Inflammatory macrophage treated with lipopolysaccharide for 1 hour (primary cell): ENCODE measurements around the gene INO80B.
"Not testable (repeated sequence)": the region's sequence is repeated elsewhere in the genome, so short reads cannot be mapped to it uniquely, and the experiment has no call there.

Experiments used
- DNase-seq, 2 donors: peaks; one replicate each; pipeline ENCODE4 v3.0.0-alpha.2; 2020 to 2022

Gene INO80B

DNA sequence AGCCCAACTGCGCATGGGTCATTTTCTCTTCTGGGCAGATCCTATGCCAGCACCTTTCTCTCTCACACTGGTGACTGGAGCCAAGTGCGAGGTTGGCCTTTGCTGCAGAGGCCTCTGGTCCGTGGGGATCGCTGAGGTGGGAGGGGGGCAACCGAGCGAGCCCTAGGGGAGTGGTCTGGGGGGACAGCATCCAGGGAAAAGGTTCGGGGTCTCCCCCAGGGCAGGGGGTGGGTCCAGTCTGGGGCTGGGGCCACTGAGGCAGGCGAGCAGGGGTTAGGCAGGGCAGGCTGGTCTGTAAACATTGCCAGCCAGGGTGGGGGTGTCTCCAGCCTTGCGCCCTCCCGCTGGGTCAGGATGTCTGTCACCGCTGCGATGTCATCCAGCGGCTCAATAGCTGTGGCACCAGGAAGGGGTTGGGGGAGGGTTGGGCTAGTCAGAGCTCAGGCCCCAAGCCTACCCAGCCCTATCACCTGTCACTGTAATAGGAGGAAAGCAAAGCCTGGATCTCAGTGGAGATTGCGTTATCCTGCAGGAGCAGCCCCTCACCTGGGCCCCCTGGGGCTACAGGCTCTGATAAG, 28.6 kb upstream of the INO80B start:
- no peak for DNase-seq

DNA sequence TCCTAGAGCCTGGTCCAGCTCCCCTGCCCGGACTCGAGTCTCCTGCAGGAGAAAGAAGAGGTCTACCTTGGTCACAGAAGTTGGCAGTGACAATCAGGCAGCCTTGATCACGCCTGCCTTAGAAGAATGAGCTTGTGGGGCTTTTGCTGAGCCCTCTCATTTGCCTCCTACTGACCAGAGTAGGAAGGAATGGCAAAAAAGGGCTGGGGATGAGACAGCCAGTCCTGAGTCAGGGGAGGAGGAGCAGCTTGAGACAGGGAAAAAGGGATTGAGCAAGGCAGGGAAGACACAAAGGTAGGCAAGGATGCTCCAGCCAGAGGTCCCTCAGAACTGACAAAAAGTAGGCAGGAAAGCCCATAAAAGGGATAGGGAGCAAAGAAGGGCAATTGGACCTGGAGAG, 27.3 kb upstream of the INO80B start:
- no peak for DNase-seq

DNA sequence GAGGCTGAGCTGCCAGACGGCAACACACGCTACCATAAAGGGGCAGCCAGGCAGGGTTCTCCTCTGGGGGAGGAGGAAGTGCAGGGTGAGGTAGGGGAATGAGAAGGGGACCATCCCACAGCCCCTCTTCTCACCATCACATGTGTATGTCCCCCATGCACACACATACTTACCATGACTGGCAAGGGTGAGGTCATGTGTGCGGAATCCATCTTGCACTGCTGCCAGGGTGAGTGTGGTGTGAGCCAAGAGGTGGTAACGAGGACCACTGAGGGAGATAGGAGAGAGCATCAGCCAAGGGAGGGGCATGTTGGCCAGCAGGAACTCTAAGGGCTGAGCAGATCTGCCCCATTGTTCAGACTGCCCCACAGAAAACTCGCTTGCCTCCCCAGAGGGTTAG, 26.2 kb upstream of the INO80B start:
- DNase-seq: no peak

DNA sequence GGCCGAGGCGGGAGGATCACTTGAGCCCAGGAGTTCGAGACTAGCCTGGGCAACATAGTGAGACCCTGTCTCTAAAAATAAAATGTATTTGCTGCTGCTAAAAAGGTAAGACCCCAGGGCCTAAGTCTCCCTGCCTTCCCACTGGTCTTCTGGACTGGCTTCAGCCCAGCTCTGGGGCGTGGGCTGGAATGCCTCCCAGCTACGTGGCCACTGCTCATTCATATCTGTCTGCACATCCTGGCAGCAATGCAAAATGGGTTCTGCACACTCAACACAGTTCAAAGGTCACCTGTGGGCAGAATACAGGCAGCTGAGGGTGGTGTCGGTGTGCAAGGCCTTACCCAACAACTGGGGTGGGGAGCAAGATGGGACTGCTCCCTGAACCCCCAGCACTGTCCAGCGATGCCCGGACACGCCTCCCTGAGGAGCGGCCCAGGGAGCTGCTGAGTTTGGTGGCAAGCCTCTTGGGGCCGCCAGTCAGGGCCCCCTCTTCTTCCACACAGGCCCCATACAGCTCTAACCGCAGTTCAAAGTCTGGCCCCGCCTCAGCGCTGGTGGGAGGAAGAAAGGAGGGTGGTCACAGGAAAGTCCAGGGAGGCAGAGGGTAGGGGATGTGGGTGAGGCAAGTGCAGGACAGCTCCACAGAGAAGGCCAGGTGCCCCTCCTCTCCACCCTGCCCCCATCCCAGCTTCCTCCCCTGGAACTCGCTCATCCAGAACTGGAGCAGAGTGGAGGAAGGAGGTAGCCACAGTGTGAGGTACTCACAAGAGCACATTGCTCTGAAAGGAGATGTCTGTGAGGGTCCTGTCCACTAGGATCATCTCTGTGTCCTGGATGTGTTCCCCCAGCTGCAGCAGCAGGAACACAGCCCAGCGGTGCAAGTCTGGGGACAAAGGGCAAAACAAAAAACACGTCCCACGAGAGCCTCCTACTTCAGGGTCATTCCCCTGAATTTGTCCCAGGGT, 25.1 kb upstream of the INO80B start:
- DNase-seq: no peak

DNA sequence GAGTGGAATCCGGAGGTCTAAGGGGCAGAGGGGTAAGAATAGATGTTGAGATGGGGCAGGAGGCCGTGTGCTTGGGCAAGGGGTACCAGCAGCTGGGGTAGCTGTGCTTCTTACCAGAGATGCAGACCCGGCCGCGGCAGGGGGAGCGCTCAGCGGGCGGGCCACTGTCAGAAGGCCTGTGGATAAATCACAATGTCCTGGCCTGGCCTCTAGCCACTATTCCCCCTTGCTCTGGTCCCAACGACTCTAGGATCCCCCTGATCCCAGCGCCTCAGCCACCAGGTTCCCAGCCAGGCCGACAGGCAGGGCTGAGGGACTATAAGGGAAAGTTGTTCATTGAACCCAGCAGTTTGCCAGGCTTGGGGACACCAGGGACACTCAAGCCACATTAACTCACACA, 24.4 kb upstream of the INO80B start:
- DNase-seq: no peak

DNA sequence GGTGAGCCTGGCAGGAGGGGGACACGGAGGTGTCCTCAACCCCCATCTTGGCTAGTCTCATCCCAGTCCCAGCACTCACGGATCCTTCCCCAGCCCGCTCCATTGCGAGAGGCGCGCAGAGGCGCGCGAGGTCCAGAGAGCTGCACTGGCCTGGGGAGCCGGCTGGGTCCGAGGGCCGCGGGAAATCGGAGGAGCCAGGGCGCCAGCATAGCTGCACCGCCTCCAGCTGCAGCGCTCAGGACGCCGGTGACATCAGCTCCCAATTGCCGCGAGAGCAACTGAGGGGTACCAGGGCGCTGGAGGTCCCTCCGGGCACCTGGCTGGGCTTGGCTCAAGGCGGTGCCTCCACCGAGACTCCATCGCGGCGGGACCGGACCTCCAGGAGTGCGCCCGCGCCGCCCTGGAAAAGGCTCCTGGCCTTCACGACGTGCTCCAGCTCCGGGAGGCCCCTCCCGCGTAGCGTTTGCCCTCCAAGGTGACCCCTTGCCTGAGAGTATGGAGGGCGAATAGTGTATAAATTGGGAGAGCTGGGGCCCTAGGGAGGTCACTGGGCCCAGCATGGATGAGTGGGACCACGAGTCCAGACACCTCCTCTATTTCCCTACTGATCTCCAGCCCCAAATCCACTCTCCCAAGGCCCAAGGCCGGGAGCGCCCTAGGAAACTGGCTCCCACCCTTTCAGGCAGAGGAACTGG, 18.6 kb upstream of the INO80B start:
- no peak for DNase-seq

DNA sequence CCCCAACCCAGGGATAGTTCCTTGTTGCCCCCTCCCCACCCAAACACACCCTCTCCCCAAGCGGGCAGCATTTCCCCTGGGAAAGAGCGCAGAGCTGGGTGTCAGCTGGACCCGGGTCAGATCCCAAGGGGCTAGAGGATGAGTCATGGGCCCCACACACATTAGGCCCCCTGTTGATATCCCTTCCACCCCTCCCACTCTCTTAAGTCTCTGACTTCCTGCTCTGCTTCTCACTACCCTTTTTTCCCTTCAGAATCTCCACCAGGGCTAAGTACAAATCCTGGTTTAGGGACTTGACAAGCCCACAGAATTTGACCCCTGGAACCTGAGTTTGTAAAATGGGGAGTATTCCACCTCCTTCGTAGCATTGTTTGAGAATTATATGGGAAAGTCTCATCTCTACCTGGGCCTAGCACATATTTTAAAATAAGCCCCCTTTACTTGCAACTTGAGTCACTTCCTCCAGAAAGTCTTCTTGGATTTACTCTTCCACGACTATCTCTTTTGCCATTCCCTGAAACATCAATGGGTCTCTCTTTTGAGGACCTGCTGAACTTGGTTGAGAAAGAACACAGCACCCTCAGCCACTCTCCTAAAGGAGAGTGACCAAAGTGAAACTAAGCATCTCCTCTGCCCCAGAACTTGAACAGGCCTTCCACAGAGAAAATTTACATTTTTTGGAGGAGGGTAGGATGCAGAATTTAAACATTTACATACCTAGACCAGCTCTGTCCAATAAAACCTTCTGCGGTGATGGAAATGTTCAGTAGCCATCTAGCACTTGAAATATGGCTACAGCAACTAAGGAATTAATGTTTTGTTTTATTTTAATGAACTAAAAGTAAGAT, 17.8 kb upstream of the INO80B start:
- DNase-seq: no peak

DNA sequence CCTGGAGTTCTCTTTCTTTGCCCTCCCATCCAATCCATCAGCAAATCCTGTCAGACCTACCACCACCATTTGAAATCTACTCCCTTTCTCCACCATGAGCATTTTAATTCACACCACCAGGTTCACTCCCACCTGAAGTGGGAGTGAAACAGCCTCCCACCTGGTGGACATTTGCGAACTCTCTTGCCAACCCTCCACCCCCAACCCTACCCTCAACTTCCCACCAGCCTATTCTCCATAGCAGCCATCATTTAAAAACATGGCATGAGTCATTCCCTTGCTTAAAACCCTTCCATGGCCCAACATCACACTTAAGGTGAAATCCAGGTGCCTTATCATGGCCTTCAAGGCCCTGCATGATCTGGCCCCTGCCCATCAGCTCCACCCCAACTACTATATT, 16.6 kb upstream of the INO80B start:
- DNase-seq: no peak

DNA sequence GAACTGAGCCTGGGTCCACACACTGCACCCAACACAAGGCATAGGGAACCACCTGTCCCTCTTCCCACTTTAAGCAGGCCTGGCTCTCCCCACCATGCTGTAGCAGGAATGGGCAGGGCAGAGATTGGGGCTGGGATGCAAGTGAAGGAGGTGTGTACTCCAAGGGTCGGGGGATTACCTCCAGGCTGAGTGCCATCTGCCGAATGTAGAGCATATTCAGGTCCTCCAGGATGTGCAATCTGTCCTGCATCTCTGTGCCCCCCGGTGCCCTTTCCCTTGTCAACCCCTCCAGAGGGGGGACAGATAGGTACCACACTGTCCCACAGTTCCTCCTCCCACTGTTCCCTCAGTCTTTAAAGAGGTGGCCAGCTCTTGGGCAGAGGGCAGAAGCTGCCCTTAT, 15.5 kb upstream of the INO80B start:
- no peak for DNase-seq

DNA sequence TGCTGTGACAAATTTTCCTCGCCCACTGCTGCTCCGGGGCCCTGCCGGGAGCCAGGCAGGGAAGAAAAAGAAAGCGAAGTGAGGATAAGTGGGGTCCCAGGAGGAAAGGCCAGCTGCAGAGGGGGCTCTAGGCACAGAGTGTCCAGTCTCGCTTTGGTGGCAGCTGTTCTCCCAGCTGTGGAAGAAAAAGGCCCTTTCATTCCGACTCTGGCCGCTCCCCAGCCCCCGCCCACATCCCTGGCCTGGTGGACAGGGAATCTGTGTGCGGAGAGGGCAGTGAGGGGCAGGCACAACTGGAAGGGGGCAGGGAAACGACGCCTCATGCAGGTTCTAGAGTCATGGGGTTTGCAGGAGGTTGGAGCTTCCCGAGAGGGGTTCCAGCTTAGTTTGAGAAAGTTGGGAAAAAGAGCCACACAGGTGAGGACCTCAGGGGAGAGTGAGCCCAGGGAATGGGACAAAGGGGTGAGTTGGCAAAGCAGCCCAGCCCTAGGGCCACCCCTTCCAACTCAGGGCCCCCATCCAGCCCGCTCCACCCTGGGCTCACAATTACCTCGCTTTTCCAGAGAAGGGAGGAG, 15.0 kb upstream of the INO80B start:
- no peak for DNase-seq

DNA sequence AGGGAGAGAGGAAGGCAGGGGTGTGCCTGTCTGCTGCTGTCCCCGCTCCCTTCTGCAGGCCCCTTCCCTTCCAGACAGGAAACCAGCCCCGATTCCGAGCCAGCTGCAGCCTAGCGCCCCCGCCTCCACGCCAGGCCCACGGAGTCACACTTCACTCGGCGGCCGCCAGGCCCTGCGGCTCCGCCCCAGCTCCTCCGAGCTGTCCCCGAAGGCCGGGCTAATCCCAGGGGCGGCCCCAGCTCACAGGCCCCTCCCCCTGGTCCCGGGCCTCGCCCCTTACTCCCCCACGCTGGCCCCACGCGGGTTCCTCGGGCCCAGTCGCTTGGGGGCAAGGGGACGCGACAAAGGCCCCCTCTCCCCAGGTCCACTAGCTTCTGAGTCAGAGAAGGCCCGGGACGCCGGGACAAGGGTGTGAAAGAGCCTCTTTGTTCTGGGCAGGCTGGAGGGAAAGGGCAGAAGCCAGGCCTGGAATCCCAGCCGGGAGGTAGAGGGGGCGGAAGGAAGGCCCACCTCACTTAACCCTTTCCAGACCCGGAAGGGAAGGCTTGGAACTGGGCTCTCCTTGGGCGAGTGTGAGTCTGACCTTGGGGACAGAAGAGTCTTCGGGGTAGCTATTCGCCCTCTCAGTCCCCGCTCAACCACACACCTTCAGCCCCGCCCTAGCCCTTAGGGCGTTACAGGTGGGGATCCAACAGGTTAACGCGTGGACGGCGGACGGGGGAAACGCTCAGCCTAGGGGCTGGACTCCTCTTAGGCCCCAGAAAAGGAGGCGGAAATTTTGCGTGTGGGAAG, 14.3 kb upstream of the INO80B start:
- DNase-seq: peak; percentile 51 to 57

DNA sequence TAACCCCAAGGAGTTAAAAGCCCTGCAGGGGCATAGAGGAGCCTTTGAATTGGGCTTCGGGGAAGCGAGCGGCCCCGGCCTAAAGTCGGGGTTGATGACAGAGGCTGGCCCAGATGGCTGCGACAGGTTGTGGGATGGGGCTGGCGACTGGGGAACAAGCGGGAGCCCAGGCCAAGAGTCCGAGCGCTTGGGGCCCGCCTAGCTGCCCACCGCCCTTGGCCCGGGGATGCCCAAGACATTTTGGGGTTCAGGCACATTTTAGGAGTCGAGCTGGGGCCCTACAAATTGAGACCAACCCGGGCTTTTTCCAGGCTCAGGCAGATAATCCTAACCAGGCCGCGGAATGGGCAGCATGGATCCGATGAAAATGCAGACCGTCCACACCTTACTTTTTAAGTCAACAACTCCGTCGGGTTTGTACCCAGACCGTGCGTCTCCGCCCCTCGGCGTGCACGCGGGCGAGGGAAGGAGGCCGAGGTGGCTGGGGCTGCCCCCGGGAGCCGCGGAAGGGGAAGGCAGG, 13.7 kb upstream of the INO80B start:
- no peak for DNase-seq

DNA sequence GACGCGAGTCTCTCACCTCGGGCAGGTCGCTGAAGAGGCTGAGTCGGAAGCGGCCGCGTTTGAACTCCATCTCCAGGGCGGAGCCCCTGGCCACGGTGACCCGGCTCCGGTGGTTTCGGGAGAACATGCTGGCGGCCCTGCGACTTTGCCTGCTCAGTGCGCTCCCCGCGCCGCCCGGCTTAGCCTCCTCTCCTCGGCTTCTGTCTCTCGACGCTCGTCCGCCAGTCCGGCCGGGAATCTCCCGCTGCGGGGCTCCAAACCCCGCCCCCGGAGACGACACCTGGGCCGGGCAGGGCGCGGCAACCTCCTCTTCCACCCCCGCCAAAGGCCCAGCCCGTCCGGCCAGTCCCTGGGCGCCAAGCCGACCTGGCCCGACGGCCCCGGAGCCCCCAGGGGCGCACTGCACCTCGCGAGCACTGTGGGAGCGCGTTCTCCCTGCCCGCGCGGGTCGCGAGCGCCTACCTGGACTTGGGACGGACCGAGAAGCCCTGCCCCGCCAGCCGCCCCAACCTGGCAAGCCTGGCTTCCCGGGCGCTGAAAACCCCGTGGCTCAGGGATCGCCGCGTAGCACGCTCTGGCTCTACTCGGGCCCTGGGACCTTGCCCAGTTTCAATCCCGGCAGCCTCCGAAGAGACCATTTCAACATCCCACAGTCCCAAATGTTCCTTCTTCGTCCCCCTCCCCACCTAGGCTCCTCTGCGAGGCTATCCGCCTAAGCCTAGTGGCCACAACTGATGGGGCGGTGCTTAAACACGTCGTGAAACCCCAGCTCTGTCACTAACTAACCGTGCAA, 13.0 kb upstream of the INO80B start, which contains the start of gene RTKN:
TSS of gene RTKN (minus strand) at position 248 of the 793 bp plus-strand sequence. CDS start at position 127, 121 bp downstream.
- DNase-seq: no peak

DNA sequence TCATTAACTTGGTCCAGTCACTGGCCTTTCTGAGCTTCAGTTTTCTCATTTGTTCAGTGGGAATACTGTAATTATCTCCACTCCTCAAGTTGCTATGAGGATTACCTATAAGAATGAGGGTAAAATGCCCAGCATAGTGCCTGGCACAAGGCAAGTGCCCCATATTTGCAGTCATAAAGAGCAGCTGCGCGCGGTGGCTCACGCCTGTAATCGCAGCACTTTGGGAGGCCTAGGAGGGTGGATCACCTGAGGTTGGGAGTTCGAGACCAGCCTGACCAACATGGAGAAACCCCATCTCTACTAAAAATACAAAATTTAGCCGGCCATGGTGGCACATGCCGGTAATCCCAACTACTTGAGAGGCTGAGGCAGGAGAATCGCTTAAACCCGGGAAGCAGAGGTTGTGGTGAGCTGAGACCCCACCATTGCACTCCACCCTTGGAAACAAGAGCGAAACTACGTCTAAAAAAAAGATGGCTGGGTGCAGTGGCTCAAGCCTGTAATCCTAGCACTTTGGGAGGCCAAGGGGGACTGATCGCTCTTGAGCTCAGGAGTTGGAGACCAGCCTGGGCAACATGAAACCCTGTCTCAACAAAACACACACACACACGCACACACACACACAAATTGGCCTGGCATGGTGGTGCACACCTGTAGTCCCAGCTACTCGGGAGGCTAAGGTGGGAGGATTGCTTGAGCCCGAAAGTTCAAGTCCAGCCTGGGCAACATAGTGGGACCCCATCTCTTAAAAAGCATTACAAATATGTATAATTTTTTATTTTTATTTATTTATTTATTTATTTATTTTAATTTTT, 12.2 kb upstream of the INO80B start:
- not testable (repeated sequence) for DNase-seq

DNA sequence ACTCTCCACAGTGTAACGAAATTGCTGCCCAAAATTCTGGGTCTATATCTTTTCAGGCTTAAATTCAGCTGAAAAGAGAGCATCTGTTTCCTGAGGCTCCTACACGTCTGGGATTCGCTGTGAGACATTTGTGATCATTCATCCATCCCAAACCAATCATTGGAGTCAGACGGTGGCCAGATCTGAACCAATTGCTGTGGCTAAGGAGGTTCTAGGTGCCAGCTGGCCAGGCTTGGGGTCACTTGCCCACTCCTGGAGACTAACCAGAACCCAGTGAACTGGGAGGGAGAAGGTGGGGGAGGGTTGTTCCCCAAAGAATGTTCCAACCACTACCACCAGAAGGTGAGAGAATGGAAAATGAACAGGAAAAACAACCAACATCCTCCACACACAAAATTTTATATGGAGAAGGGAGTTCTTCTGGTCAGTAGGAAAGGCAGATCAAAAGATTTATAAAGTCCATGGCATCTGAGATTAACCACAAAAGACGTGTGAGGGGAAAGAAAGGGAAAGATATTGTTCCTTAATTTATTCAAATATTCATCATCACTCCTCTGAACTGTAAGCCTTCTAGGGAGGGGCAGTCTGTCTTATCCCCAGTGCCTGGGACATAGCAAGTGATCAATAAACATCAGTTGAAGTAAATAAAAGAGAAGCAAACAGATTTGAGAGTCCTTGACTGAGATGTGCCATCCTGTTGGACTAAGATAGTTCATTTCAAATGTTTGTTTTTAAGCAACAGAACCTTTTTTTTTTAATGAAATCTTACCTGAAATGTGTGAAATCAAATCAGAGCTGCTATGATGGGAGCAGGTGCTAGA, 10.2 kb upstream of the INO80B start:
- DNase-seq: no peak

DNA sequence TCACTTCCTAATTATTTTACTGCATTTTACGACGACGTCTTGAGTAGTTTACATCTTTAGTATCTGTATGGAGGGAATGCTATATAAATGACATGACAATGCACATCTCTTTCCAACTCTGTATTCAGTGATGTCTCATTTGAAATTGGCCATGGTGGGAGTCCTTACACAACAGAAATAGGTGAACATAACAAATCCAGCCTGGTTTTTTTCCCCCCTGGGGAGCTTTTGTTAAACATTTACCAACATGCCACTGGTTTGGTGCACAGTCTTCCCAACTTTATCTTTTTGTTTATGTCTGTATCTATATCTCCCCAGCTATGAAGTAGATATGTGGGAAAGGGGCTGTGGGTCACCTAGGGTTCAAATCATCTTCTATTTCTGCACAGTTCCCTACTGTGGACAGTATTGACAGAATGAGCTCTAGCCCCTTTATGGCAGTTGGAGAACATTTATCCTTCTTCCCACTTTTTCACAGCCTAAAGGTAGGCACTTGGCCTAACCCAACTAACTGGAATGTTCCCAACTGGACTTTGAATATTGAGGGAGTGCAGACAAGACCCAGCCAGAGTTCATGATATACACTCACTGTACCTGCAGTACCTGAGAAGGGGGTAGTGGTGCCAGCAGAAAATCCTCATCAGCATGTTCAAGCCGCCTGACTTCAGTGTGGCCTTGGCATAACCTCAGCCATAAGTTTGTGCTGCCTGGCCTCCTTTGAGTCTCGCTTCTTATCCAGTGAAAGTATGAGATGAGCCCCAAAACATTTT, 7.5 kb upstream of the INO80B start:
- DNase-seq: no peak

DNA sequence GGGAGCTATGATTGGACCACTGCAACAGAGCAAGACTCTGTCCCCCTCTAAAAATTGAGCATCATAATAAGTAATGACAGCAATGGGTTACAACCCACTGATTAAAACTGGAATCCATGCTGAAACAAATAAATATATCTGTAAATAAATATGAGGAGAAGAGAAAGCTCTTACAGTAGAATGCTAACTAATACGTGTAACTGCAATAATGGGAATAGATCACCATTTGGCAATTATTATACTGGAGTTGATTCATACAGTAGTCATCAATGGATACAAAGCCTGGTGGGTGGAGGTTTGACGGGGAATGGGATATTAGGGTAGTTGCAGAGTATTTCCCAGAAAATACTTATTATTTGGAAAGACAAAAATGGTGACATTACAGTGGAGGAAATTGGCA, 6.1 kb upstream of the INO80B start:
- DNase-seq: no peak
